Heart right ventricle (tissue), 16 donors: ENCODE data around the gene PTPRD. TPM values are rescaled to one million over a fixed set of nuclear protein-coding genes. Genes with fewer than 3 reads are reported as not detected.

Experiments
- ATAC-seq, 8 donors: fragments of 200-7000 bp; cut with Tn5 transposase; one replicate each; pipeline ENCODE4 v1.9.1; 2020; ENCODE audit warnings: mild to moderate bottlenecking in 8 of 8, moderate library complexity in 8 of 8, moderate number of reproducible peaks in 1 of 8
- DNase-seq, 2 donors: peaks; one replicate each; pipeline ENCODE4 v3.0.0-alpha.2; 2020
- H3K27ac ChIP-seq, 10 donors: fragments of 200-600 bp; sonication (generic) in 2 of 10; one replicate each; pipeline versions ENCODE4 v1.5.0 to v1.8.0; 2020 to 2022; ENCODE audit warnings: mild to moderate bottlenecking in 3 of 10
- H3K27me3 ChIP-seq, 7 donors: fragments of 200-600 bp; one replicate each; pipeline ENCODE4 v1.8.0; 2021 to 2022; ENCODE audit warnings: mild to moderate bottlenecking in 2 of 7
- H3K36me3 ChIP-seq, 9 donors: fragments of 200-600 bp; sonication (generic) in 1 of 9; one replicate each; pipeline versions ENCODE4 v1.5.0 to v1.8.0; 2020 to 2022; ENCODE audit warnings: mild to moderate bottlenecking in 2 of 9
- H3K4me1 ChIP-seq, 9 donors: fragments of 200-600 bp; sonication (generic) in 1 of 9; one replicate each; pipeline versions ENCODE4 v1.5.0 to v1.8.0; 2020 to 2022; ENCODE audit warnings: mild to moderate bottlenecking in 4 of 9
- H3K4me3 ChIP-seq, 10 donors: fragments of 200-600 bp; sonication (generic) in 2 of 10; one replicate each; pipeline versions ENCODE4 v1.5.0 to v1.8.0; 2020 to 2022; ENCODE audit warnings: mild to moderate bottlenecking in 7 of 10, moderate library complexity in 2 of 10
- H3K9me3 ChIP-seq, 11 donors: fragments of 200-600 bp in 10 of 11; sonication (generic) in 2 of 11; one replicate each; pipeline versions ENCODE4 v1.5.0 to v1.8.0; 2013 to 2022; ENCODE audit warnings: mild to moderate bottlenecking in 2 of 11, control low read depth in 1 of 11, moderate library complexity in 1 of 11
- WGBS, 2 donors: extraction: QIAGEN DNeasy Blood & Tissue Kit; methylation state at CpG; one replicate each; pipeline ENCODE4 v1.1.7; 2013; ENCODE audit warnings: inconsistent platforms in 1 of 2; 5-methylcytosine and 5-hydroxymethylcytosine counted together
- intact Hi-C, 10 donors: fragments of 100-400 bp; cut with DNase I; formaldehyde crosslinking; loops; one replicate each; pipeline versions ENCODE4 v1.11.1 to v1.14.2; 2022
- polyA plus RNA-seq, 2 donors: library from polyadenylated mRNA; stranded (reverse); fragments of 200-250 nt; gene quantifications; one replicate each; pipeline ENCODE4 v1.2.3, GENCODE V29; 2013
- total RNA-seq, 10 donors: library from RNA; stranded (reverse); fragmentation: NEBNext Ultra II Directional in 3 of 10; extraction: Animal tissue kit (Norgen Biotek cat#: 25700) in 3 of 10; gene quantifications; one replicate each; pipeline versions ENCODE4 v1.2.1 to v1.2.4, GENCODE V29; 2021 to 2023
- TF ChIP-seq, protein P1 (sequence below), 9 donors: fragments of 200-600 bp; sonication (generic) in 2 of 9; IDR thresholded peaks; one replicate each; pipeline versions ENCODE4 v1.5.0 to v1.8.0; 2021 to 2022; ENCODE audit warnings: antibody characterized with exemption in 9 of 9, mild to moderate bottlenecking in 5 of 9, moderate library complexity in 1 of 9
- donor health status: Arrhythmogenic right ventricular cardiomyopathy.
- donor health status: ischemic (EF 13 %, LVEDD 7.1; RV severe dilation, severe dysfunction).
- donor health status: healthy with polysubstance abuse.
- donor health status: DM: no; HTN: yes; CAD: no.
- donor health status: DM: no; HTN: no; CAD: no.
- donor health status: ischemic (EF 25% LVEDD 6.9; RV normal size, moderate dysfunction).
- donor health status: ischemic (EF 25% LVEDD 5.7; RV mildly dilated, moderate dysfunction).
- donor health status: healthy.
- donor health status: DM: yes; HTN: yes; CAD: no.
- donor health status: Ischemic cardiomyopathy.
- donor health status: ischemic (EF 35%, LVEDD 5.7; RV mildly dilated, moderate dysfunction).
- donor health status: nonischemic (EF 11% LVEDD 7.7; RV severe dilation, severe dysfunction).
- donor health status: DM: yes; HTN: yes; CAD: no.
- donor health status: PGD.
- donor health status: ischemic (EF 29% LVEDD 5.4; RV normal size, mild dysfunction).
- donor health status: nonischemic (EF 23%, LVEDD 6.1; RV moderate dilation, normal function).

PTPRD gene
- total and polyA plus RNA-seq, 12 donors, result 1.4 to 25.2 (median 13.0) TPM

DNA sequence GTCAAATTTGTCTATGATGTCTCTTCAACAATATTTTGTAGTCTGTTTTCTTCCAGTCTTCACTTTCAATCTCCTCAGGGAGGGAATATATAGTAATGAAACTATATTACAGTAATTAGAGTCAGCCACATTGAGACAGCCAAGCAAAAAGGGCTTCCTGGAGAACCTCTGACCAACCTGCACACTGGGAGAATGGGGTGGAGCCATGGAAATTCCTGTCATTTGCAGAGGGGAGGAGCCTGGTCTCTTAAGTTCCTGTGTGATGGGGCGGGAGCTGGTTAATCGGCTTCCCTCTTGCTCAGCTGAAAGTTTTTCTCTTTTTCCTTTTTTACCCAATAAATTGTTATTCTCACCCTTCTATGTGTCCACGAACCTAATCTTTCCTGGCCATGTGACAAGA is 1220.0 kb downstream of the PTPRD start:
- no peak for ATAC-seq
- Histone ChIP-seq H3K4me1 (no peaks in the 10 kb centered on the region), H3K4me3 (no peak overlapping the region), H3K27me3 (no peaks in the 10 kb centered on the region), H3K27ac (no peak overlapping the region), H3K36me3 (no peaks in the 10 kb centered on the region), H3K9me3 (peaks cover 0 to 3% (median 0%) of the 10 kb centered on the region in 11 donors)
- intact Hi-C loops, result no loop called here
- 72 to 85% methylated on average over 3 of the region's 3 CpGs for WGBS, 2 donors
- no peak for DNase-seq
- TF ChIP-seq, protein P1, sequence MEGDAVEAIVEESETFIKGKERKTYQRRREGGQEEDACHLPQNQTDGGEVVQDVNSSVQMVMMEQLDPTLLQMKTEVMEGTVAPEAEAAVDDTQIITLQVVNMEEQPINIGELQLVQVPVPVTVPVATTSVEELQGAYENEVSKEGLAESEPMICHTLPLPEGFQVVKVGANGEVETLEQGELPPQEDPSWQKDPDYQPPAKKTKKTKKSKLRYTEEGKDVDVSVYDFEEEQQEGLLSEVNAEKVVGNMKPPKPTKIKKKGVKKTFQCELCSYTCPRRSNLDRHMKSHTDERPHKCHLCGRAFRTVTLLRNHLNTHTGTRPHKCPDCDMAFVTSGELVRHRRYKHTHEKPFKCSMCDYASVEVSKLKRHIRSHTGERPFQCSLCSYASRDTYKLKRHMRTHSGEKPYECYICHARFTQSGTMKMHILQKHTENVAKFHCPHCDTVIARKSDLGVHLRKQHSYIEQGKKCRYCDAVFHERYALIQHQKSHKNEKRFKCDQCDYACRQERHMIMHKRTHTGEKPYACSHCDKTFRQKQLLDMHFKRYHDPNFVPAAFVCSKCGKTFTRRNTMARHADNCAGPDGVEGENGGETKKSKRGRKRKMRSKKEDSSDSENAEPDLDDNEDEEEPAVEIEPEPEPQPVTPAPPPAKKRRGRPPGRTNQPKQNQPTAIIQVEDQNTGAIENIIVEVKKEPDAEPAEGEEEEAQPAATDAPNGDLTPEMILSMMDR (IDR thresholded peaks at IDR 0.05), result no peak

DNA sequence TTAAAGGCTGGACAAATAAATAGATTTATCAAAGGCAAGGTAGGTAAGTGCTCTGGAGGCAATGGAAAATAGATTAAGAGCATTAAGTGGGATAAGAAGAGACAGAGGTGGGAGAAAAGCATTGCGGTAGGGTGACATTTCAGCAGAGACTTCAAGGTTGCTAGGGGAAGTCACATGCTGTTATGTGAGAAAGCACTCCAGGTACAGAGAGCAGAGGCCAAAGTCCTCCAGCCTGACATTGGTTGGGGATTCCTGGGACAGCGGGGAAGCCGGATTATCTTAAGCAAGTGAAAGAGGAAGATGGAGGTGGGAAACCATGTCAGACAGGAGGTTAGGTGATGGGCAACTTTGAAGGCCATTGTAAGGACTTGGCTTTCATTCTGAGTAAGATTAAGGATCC is 1222.9 kb downstream of the PTPRD start:
- TF ChIP-seq, protein P1 (IDR thresholded peaks at IDR 0.05), result no peak
- no peak overlapping the region for H3K4me3 ChIP-seq
- no peaks in the 10 kb centered on the region for H3K27me3 ChIP-seq
- H3K27ac ChIP-seq, result no peak overlapping the region
- DNase-seq, result no peak
- intact Hi-C loops, result no loop called here
- H3K4me1 ChIP-seq, result no peaks in the 10 kb centered on the region
- ATAC-seq, result no peak
- peaks cover 0 to 3% (median 0%) of the 10 kb centered on the region in 11 donors for H3K9me3 ChIP-seq
- WGBS, 2 donors, result 71 to 82% methylated on average over 3 of the region's 3 CpGs
- H3K36me3 ChIP-seq, result no peaks in the 10 kb centered on the region

DNA sequence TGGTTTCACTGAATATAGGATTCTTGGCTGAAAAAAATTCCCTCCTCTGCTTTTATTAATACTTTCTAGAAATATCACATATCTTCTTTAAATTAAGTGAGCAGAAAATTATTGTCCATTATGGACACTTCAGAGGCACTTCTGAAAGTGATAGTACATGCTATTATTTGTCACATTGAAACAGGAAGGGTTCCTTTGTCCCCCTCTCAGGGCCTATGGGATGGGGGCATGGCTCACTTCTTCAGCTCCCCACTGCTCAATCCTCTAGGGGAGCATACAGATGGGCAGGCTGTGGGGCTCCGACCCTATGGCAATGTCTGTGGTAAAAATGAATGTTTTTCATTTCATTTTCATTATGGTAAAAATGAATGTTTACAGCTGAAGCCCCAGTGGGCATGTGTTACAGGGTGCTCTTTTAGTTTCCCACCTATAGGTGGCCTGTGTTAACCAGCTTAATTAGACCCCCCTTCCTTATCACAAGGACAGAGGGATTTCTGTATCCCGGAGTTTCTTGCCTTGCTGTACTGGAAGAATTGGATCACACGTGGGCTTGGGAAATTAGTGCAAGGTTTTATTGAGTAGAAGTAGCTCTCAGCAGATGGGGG is 1225.2 kb downstream of the PTPRD start:
- TF ChIP-seq, protein P1 (IDR thresholded peaks at IDR 0.05), result no peak
- intact Hi-C loops, result no loop called here
- Histone ChIP-seq H3K4me3 (no peak overlapping the region), H3K9me3 (peaks cover 0 to 4% (median 0%) of the 10 kb centered on the region in 11 donors), H3K27me3 (no peaks in the 10 kb centered on the region), H3K4me1 (no peaks in the 10 kb centered on the region), H3K27ac (no peak overlapping the region), H3K36me3 (no peaks in the 10 kb centered on the region)
- ATAC-seq (no peak), DNase-seq (no peak)
- WGBS, 2 donors, result 52 to 59% methylated on average over 3 of the region's 3 CpGs

DNA sequence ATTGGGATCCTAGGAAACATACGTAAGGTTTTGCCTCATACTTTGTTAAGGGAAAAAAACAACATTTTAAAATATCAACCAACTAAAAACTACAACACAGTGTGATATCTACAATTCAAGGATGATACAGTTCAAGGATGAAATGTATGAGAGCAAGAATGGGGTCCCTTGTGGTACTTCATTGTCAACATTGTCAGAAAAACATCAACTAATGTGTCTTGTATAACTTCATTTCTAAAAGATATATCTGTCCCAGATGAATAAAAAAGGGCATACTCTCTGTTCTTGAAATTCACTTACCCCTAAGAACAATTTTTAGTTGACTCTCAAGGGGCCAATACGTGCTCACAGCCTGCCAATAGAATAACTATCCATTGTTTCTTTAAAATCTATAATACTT is 1250.5 kb downstream of the PTPRD start:
- no peak overlapping the region for H3K4me3 ChIP-seq
- H3K9me3 ChIP-seq, result no peaks in the 10 kb centered on the region
- intact Hi-C loops, result no loop called here
- 69 to 73% methylated on average over 2 of the region's 2 CpGs for WGBS, 2 donors
- no peaks in the 10 kb centered on the region for H3K4me1 ChIP-seq
- DNase-seq (no peak), ATAC-seq (no peak)
- H3K27me3 ChIP-seq, result no peaks in the 10 kb centered on the region
- H3K36me3 ChIP-seq, result no peaks in the 10 kb centered on the region
- no peak overlapping the region for H3K27ac ChIP-seq
- TF ChIP-seq, protein P1 (IDR thresholded peaks at IDR 0.05), result no peak
